Stimulated activated CD4-positive, alpha-beta T cell treated with anti-CD3 and anti-CD28 coated beads, Interleukin-15, amount 100 ng/mL, for 1 hour (primary cell): ENCODE data around the gene C22orf23.
"Not testable (repeated sequence)": the region's sequence is repeated elsewhere in the genome, so short reads cannot be mapped to it uniquely, and the experiment has no call there.

Experiments used
- DNase-seq, 2 donors: peaks; one replicate each; pipeline ENCODE4 v3.0.0-alpha.2; 2020; ENCODE audit warnings: low read depth in 1 of 2, low spot score in 1 of 2

The C22orf23 gene

GRCh38 chr22:37982938-37983859, 29.8 kb upstream of the C22orf23 start:
- no peak for DNase-seq

- DNase-seq, result no peak
Observed at GRCh38 chr22:37982151-37982785, 28.9 kb upstream of the C22orf23 start.

GRCh38 chr22:37981282-37982011, 28.0 kb upstream of the C22orf23 start:
- no peak for DNase-seq

- no peak for DNase-seq
Observed at GRCh38 chr22:37979782-37980181, 26.4 kb upstream of the C22orf23 start.

GRCh38 chr22:37976547-37976946, 23.1 kb upstream of the C22orf23 start:
- DNase-seq, result no peak

- DNase-seq, result not testable (repeated sequence)
Observed at GRCh38 chr22:37976022-37976421, 22.6 kb upstream of the C22orf23 start.

- DNase-seq, result no peak
Observed at GRCh38 chr22:37975153-37975552, 21.8 kb upstream of the C22orf23 start.

GRCh38 chr22:37973271-37974170, 20.1 kb upstream of the C22orf23 start:
- no peak for DNase-seq

GRCh38 chr22:37972527-37972926, 19.1 kb upstream of the C22orf23 start:
- DNase-seq, result no peak

- DNase-seq, result no peak
Observed at GRCh38 chr22:37971475-37972434, 18.4 kb upstream of the C22orf23 start.

GRCh38 chr22:37970864-37971263, 17.5 kb upstream of the C22orf23 start:
- no peak for DNase-seq

GRCh38 chr22:37968452-37969251, 15.3 kb upstream of the C22orf23 start:
- no peak for DNase-seq

GRCh38 chr22:37967637-37968451, 14.4 kb upstream of the C22orf23 start:
- no peak for DNase-seq

GRCh38 chr22:37967147-37967546, 13.7 kb upstream of the C22orf23 start:
- no peak for DNase-seq

- no peak for DNase-seq
Observed at GRCh38 chr22:37965940-37966664, 12.7 kb upstream of the C22orf23 start.

- DNase-seq, result no peak
Observed at GRCh38 chr22:37961062-37961461, 7.7 kb upstream of the C22orf23 start.

GRCh38 chr22:37959231-37959825, 5.9 kb upstream of the C22orf23 start:
- DNase-seq, result no peak
